ENCODE results near the gene SYT14. TPM values are rescaled to one million over a fixed set of nuclear protein-coding genes. Genes with fewer than 3 reads are reported as not detected.
"Not testable (repeated sequence)": the region's sequence is repeated elsewhere in the genome, so short reads cannot be mapped to it uniquely, and the experiment has no call there.

The SYT14 gene
- polyA plus RNA-seq (ENCODE audit: insufficient read length), result 1.7 TPM

DNA sequence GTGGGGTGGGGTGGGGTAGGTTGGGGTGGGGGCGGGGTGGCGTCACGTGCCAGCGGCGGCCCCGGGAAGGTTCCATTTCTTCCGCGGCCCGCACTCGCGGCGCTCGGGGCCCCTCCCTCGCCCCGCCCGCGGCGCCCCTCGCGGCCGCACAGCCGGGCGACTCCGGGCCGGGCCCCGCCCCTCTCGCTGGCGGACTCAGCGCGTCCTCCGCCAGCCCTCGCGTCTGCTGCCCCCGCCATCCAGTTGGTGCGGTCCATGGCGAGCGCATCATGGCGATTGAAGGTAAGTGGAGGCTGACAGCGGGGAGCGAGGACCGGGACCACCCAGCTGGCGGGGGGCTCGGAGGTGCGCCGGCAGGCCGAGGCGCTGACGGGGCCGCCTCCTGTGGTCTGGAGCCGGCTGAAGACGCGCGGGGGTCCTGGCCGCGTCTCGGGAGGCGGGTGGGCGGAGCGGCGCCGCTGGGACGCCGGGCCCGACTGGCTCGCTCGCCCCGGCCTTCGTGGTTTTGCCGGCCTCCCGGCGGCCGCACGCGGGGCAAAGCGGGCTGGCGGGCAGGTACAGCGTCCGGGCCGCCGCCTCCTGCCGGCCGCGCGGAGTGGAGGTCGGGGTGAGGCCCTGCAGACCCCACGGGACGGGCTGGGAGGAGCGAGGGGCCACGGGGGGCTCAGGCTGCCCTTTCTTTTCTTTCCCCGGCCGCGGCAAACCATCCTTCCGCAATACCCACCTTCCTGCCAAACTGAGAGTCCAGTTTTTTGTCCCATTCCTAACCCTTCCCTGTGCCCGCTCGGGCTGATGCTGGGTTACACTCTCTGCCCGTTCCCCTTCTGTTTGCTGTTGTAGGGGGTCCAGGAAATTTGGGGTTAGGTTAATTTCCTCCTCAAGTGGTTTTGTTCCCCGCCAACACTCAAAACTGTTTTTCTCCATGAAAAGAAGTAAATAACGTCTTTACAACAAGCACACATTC lies at the start of gene SYT14:
Gene SYT14, plus strand, starts transcription at position 222 of the 964 bp plus-strand sequence. Its CDS starts 48 bp downstream, at position 270.
- no peak for DNase-seq (ENCODE audit: low read depth)

- not testable (repeated sequence) for DNase-seq (ENCODE audit: low read depth)
These were observed 49.5 kb upstream of the SYT14 start for GRCh38 chr1:209888291-209889076.

GRCh38 chr1:209889077-209889418 lies 49.0 kb upstream of the SYT14 start:
- DNase-seq (ENCODE audit: low read depth), result no peak

DNA sequence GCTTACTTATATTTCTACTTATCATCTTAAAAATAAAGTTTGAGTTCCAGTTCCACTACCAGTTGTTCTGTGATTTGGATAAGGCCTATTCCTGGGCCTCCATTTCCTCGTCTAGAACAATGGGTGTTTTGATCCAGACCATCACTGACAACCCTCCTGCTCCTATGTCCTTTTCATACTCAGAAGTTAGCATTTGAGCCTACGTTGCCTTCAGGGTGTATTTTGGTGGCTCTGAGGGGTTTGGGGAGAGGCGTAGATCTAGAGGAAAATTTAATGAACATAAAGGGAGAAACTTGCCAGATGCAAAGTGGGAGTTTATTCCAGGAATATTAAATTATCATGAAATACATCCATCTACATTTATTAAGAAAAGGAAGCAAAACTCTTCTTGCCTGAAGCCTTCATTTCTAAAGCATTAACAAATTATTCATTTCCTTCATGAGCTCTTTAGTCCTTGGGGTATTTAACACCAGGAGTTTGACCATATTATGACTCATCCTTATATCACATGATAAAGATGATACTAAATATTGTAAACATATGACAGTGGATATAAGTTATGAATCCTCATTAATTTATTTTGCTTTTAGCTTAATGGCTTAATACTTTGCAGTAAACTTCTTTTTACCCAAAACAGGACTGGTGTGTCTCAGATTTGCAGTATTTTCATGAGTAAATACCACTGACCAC lies 47.2 kb upstream of the SYT14 start:
- DNase-seq (ENCODE audit: low read depth), result no peak

DNA sequence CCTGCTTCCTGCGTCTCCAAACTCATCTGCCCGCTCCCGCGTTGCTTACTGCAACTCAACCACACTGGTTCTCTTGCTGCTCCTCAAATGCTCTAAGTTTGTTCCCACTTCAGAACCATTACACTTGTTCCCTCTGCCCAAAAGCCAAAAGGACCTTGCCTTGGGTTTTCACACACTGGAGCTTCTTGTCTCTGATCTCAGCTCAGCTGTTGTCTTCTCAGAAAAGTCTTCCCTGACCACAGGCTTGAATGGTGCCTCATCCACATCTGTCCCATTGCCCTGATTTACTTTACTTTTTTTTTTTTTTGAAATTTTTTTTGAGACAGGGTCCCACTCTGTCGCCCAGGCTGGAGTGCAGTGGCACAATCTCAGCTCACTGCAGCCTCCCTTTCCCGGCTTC lies 44.3 kb upstream of the SYT14 start:
- no peak for DNase-seq (ENCODE audit: low read depth)

DNA sequence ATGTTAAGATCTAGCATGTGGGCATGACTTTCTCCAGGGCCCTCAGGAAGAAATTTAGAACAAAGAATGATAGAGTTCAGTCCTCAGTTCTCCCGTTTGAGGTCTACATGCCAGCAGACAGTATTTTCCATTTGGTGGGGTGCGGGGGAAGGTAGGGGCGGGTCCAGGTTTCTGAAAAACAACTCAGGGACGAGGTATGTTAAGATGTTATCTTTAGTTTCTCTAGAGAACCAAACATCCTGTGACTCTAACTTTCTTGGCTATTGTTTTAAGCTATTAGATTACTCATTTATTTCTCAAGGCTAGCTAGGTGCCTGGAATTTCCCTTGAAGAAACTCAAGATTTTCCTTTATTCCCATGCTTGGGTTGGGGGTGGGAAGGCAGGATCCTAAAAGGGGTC lies 42.3 kb upstream of the SYT14 start:
- no peak for DNase-seq (ENCODE audit: low read depth)

GRCh38 chr1:209896346-209896745 lies 41.7 kb upstream of the SYT14 start:
- no peak for DNase-seq (ENCODE audit: low read depth)

GRCh38 chr1:209898271-209898670 lies 39.7 kb upstream of the SYT14 start:
- DNase-seq (ENCODE audit: low read depth), result not testable (repeated sequence)

DNA sequence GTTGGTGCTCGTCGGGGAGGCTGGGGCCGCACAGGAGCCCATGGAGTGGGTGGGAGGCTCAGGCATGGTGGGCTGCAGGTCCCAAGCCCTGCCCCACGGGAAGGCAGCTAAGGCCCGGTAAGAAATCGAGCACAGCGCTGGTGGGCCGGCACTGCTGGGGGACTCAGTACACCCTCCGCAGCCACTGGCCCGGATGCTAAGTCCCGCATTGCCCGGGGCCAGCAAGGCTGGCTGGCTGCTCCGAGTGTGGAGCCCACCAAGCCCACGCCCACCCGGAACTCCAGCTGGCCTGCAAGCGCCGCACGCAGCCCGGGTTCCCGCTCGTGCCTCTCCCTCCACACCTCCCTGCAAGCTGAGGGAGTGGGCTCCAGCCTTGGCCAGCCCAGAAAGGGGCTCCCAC lies 39.2 kb upstream of the SYT14 start:
- DNase-seq (ENCODE audit: low read depth), result not testable (repeated sequence)

GRCh38 chr1:209899948-209900347 lies 38.1 kb upstream of the SYT14 start:
- no peak for DNase-seq (ENCODE audit: low read depth)

DNA sequence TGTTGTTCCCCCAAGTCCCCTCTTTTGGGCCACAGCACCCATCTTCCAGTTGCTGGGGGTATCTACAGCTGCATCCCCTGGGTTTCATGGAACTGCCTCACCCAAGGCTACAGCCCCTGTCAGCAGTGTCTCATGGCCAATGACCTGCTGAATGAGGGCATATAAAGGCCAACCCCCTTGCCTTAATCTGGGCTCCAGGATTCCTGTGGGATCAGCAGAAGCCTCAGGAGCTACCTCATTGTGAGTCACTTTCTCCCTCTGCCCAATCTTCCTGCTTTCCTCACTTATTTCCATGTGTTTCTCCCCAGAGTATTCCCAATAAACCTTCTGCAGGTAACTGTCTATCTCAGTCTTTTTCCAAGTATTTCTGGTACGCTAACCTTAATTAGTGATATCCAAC lies 37.3 kb upstream of the SYT14 start:
- DNase-seq (ENCODE audit: low read depth), result no peak

GRCh38 chr1:209901211-209901610 lies 36.8 kb upstream of the SYT14 start:
- no peak for DNase-seq (ENCODE audit: low read depth)

DNA sequence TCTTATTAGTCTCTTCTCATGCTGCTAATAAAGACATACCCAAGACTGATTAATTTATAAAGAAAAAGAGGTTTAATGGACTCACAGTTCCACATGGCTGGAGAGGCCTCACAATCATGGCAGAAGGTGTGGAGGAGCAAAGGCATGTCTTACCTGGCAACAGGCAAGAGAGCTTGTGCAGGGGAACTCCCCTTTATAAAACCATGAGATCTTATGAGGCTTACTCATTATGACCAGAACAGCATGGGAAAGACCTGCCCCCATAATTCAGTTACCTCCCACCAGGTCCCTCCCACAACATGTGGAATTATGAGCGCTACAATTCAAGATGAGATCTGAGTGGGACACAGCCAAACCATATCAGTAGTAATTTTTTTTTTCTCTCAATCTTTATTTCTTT lies 33.2 kb upstream of the SYT14 start:
- DNase-seq (ENCODE audit: low read depth), result not testable (repeated sequence)

- no peak for DNase-seq (ENCODE audit: low read depth)
These were observed 26.3 kb upstream of the SYT14 start for GRCh38 chr1:209911746-209912145.

DNA sequence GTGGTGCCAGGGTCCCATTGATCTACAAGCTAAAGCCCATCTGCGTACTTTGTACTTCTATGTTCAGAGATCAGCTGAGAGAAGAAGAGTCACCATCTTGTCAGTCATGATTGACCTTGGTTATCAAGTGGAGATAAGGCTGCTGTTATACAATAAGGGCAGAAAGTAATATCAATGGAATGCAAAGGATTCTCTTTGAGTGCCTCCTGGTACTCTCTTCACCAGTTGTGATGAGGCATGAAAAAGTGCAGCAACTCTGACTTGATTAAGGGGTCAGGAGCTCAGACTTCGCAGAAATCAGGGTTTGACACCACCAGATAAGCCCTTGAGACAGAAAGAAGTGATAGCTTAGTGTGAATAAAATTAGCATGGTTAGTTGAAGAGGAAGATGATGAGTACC lies 25.7 kb upstream of the SYT14 start:
- DNase-seq (ENCODE audit: low read depth), result no peak

DNA sequence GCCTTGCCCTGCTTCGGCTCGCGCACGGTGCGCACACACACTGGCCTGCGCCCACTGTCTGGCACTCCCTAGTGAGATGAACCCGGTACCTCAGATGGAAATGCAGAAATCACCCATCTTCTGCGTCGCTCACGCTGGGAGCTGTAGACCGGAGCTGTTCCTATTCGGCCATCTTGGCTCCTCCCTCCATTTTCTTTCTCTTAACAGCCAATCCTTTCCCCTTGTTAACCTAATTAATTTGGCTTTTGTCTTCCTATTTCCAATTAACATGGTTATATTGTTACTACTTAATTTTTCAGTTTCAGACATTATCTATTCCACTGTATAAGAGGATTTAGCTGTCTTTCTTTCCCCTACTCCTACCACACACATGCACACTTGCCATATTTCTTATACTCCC lies 18.4 kb upstream of the SYT14 start:
- not testable (repeated sequence) for DNase-seq (ENCODE audit: low read depth)

- no peak for DNase-seq (ENCODE audit: low read depth)
These were observed 17.2 kb upstream of the SYT14 start for GRCh38 chr1:209920844-209921243.

- DNase-seq (ENCODE audit: low read depth), result no peak
These were observed 13.6 kb upstream of the SYT14 start for GRCh38 chr1:209924390-209924789.

DNA sequence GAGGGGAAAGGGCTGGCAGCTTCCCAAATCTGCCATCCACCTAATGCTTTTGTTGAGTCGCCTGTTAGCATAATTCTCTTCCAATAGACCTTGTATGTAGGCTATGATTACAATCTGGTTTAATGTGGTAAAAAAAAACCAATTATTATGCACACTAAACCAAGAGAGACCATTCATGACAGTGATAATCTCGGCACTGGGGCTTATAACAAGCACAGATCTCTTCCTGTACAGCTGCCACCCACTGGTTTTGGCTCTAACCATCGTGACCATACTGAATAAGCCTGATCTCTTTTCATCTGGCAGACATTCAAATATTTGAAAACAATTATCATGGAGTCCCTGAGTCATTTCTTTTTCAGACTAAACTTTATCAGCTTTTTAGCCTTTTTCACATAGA lies 12.0 kb upstream of the SYT14 start:
- DNase-seq (ENCODE audit: low read depth), result no peak

GRCh38 chr1:209927466-209927865 lies 10.6 kb upstream of the SYT14 start:
- DNase-seq (ENCODE audit: low read depth), result no peak

DNA sequence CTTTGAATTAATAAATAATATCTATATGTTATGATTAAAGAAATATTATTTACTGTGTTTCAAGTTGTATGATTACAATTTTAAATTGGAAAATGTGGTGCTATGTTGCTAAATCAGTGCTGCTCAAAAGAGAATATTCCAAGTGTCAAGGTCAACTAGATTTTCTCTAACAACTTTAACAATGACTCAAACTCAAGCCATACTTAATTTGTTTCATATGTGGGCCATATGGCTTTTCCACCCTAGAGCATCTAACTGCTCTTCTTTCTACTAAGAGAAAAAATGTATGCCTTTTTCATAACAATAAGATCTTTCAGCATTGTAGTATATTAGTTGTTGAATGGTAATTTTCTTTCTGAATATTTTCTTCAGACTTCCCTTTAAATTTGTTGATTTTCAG lies 8.3 kb upstream of the SYT14 start:
- DNase-seq (ENCODE audit: low read depth), result no peak

GRCh38 chr1:209931141-209931540 lies 6.9 kb upstream of the SYT14 start:
- DNase-seq (ENCODE audit: low read depth), result no peak
